Lower lobe of right lung (tissue), 2 donors: ENCODE data around the gene COL4A2. TPM values are rescaled to one million over a fixed set of nuclear protein-coding genes. Genes with fewer than 3 reads are reported as not detected.

ENCODE experiments used
- ATAC-seq, 2 donors: fragments of 200-7000 bp; cut with Tn5 transposase; one replicate each; pipeline ENCODE4 v1.9.1; 2020 to 2022; ENCODE audit warnings: mild to moderate bottlenecking in 2 of 2, moderate library complexity in 2 of 2
- DNase-seq: peaks from one replicate; pipeline ENCODE4 v3.0.0-alpha.2; 2020
- H3K27ac ChIP-seq: fragments of 200-600 bp; one replicate; pipeline ENCODE4 v1.8.0; 2022
- H3K27me3 ChIP-seq: fragments of 200-600 bp; one replicate; pipeline ENCODE4 v1.8.0; 2022; ENCODE audit warnings: low read depth
- H3K36me3 ChIP-seq: fragments of 200-600 bp; one replicate; pipeline ENCODE4 v1.8.0; 2022; ENCODE audit warnings: mild to moderate bottlenecking
- H3K4me1 ChIP-seq: fragments of 200-600 bp; one replicate; pipeline ENCODE4 v1.8.0; 2022
- H3K4me3 ChIP-seq: fragments of 200-600 bp; one replicate; pipeline ENCODE4 v1.8.0; 2022; ENCODE audit warnings: mild to moderate bottlenecking
- H3K9me3 ChIP-seq: fragments of 200-600 bp; one replicate; pipeline ENCODE4 v1.8.0; 2022
- intact Hi-C: fragments of 100-400 bp; cut with DNase I; formaldehyde crosslinking; loops from one replicate; pipeline ENCODE4 v1.11.0; 2022
- total RNA-seq: library from RNA; stranded (reverse); fragmentation: NEBNext Ultra II Directional; extraction: Animal tissue kit (Norgen Biotek cat#: 25700); gene quantifications from one replicate; pipeline ENCODE4 v1.2.1, GENCODE V29; 2021
- TF ChIP-seq, protein P1 (sequence below): fragments of 200-600 bp; IDR thresholded peaks from one replicate; pipeline ENCODE4 v1.8.0; 2022; ENCODE audit warnings: antibody characterized with exemption, mild to moderate bottlenecking
- donor health status: DM: no; HTN: yes; CAD: no; lungs with severe emphysema.

The COL4A2 gene
- total RNA-seq, 1 donor from 2014 or later = 185 TPM

DNA sequence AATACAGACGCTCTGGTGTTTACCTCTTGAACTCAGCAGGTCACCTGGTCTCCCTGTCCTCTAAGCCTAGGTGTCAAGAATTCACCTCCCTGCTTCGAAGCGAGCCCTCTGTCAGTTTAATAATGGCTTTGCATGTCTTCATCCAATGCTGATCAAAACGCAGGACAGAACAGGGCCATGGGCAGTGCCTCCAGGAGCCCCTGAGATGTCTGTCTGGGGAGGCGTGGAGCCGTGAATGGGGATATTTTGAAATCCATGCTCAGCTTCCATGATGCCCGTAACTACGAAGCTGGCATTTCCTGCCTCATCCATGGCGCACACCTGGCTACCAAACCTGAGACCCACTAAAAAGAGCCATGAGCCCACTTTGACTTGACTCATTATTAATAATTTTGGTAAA, 140.7 kb downstream of the COL4A2 start:
- H3K4me1 ChIP-seq = peaks cover 11% of the 10 kb centered on the region
- no peak overlapping the region for H3K4me3 ChIP-seq
- no peak for ATAC-seq
- intact Hi-C loops = no loop called here
- no peaks in the 10 kb centered on the region for H3K9me3 ChIP-seq
- TF ChIP-seq, protein P1, sequence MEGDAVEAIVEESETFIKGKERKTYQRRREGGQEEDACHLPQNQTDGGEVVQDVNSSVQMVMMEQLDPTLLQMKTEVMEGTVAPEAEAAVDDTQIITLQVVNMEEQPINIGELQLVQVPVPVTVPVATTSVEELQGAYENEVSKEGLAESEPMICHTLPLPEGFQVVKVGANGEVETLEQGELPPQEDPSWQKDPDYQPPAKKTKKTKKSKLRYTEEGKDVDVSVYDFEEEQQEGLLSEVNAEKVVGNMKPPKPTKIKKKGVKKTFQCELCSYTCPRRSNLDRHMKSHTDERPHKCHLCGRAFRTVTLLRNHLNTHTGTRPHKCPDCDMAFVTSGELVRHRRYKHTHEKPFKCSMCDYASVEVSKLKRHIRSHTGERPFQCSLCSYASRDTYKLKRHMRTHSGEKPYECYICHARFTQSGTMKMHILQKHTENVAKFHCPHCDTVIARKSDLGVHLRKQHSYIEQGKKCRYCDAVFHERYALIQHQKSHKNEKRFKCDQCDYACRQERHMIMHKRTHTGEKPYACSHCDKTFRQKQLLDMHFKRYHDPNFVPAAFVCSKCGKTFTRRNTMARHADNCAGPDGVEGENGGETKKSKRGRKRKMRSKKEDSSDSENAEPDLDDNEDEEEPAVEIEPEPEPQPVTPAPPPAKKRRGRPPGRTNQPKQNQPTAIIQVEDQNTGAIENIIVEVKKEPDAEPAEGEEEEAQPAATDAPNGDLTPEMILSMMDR = no peak
- no peak for DNase-seq
- H3K27me3 ChIP-seq = no peaks in the 10 kb centered on the region
- peaks cover 68% of the 10 kb centered on the region for H3K36me3 ChIP-seq
- H3K27ac ChIP-seq = no peak overlapping the region

DNA sequence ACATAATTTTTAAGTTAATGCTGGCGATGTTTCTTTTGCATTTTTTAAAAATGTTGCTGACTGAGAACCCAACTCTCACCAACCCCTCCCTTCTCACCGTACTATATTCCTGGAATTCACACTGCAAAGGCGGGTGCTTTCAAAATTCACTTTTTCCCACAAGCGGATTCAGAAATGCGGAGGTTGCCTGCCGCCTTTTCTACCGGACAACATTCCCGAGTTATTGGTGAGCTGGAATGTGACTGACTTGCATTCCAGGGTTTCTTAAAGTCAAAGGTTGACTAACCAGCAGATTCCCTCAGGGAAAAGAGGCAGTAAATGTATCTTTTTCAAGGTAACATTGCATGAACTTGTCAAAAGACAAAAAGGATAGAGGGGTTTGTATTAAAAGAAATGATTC, 141.1 kb downstream of the COL4A2 start:
- no peak for ATAC-seq
- Histone ChIP-seq H3K4me3 (no peak overlapping the region), H3K27me3 (no peaks in the 10 kb centered on the region), H3K9me3 (no peaks in the 10 kb centered on the region), H3K27ac (no peak overlapping the region), H3K36me3 (peaks cover 69% of the 10 kb centered on the region), H3K4me1 (peaks cover 7% of the 10 kb centered on the region)
- intact Hi-C loops = no loop called here
- DNase-seq = no peak
- TF ChIP-seq, protein P1 = no peak

DNA sequence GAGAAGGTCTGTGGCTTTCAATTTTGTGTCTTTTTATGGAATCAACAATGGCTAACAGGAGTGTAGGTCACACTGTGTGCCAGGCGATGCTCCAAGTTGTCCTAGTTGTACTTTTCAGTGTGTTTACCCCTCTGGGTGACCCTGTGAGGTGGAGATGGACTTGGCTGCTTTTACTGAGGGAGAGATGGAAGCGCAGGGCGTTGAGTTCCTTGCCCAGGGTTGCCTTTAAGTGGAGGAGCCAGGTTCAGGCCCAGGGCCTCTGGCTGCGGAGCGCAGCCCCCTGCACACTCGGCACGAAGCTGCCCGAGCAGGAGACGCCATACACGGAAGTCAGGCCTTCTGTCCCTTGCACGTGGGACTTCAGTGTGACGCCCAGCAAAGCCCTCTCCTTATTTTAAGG, 141.6 kb downstream of the COL4A2 start:
- DNase-seq (no peak), ATAC-seq (no peak)
- intact Hi-C loops = no loop called here
- H3K27ac ChIP-seq = no peak overlapping the region
- peaks cover 73% of the 10 kb centered on the region for H3K36me3 ChIP-seq
- TF ChIP-seq, protein P1 = no peak
- H3K4me1 ChIP-seq = peaks cover 3% of the 10 kb centered on the region
- no peaks in the 10 kb centered on the region for H3K27me3 ChIP-seq
- H3K9me3 ChIP-seq = no peaks in the 10 kb centered on the region
- no peak overlapping the region for H3K4me3 ChIP-seq

DNA sequence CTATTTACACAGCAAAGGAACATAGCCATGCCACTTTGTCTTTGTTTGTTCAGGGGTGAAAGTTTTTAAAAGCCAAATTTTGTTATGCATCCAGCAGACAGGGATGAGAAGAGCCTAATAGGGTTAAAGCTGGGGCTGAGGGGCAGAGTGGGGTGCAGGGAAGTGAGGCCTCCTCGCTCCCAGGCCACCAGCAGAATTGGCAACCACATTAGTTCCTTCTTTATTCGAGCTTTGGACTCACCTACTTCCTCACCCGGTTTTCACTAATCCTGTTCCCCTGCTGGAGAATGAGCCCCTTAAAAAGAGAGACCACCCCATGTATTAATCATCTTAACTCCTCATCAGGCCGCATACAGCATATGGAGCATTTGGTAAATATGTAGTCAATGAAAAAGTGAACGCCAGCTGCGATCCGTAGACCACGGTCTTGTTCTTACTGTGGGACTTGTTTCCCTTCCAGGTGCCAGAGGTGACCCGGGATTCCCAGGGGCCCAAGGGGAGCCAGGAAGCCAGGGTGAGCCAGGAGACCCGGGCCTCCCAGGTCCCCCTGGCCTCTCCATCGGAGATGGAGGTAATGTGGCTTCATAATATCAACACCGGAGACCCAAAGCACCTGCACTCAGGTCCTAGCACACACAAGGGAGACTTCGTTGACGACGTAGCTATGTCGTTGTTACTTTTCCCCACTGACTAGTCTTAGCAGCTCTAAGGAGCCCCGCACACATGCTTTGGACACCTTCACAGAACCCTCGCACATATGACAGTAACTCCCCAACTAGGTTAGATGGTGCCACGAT, 142.3 kb downstream of the COL4A2 start:
- Histone ChIP-seq H3K36me3 (peaks cover 81% of the 10 kb centered on the region), H3K27ac (no peak overlapping the region), H3K9me3 (no peaks in the 10 kb centered on the region), H3K27me3 (no peaks in the 10 kb centered on the region), H3K4me1 (no peaks in the 10 kb centered on the region), H3K4me3 (no peak overlapping the region)
- intact Hi-C loops = no loop called here
- TF ChIP-seq, protein P1 = no peak
- ATAC-seq (no peak), DNase-seq (no peak)

DNA sequence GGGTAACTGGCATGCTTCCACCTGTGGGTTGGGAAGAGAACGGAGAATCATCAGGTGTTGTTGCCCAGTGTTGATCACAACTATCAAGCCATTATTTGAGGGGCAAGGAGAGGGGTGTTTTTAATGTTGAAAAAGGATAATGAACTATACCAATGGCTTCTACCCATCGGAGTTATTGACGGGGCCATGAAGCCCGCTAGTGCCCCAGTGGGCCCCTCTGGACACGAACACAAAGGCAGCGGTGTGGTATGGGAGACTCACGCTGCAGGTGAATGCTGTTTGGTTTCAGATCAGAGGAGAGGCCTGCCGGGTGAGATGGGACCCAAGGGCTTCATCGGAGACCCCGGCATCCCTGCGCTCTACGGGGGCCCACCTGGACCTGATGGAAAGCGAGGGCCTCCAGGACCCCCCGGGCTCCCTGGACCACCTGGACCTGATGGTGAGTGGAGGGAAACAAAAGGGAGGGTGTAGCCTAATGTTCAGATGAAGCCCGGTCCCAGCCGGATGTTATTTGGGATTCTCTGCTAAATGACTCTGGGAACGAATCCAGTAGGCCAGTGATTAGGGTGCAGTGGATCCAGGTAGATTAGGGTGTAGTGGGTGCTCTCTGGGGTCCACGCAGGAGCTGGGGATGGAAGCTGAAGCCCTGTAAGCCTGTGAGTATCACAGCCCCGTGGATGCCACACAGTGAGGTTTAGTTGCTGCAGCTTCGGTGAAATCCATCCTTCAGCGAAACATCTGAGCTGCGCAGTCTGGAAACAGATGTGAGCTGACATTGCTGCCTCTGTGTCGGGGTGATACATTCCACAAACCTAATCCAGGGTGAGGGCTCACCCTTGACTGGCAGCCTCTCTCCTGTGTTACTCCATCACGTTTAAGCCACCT, 143.2 kb downstream of the COL4A2 start:
- TF ChIP-seq, protein P1 = no peak
- DNase-seq = no peak
- peaks cover 81% of the 10 kb centered on the region for H3K36me3 ChIP-seq
- no peaks in the 10 kb centered on the region for H3K27me3 ChIP-seq
- no peak overlapping the region for H3K4me3 ChIP-seq
- ATAC-seq = no peak
- intact Hi-C loops = no loop called here
- H3K4me1 ChIP-seq = no peaks in the 10 kb centered on the region
- no peak overlapping the region for H3K27ac ChIP-seq
- no peaks in the 10 kb centered on the region for H3K9me3 ChIP-seq
